MM.1S (cell line): Measurements from ENCODE around the gene ESPL1.

Experiments used
- CTCF ChIP-seq: fragments of 300-600 bp; sonication (generic); IDR thresholded peaks from 2 replicates; pipeline ENCODE4 v1.5.1; 2016; ENCODE audit warnings: antibody characterized with exemption, low read length, mixed read lengths
- EZH2 ChIP-seq: fragments of 300-600 bp; sonication (generic); optimal IDR thresholded peaks from 2 replicates; pipeline ENCODE3; 2017; ENCODE audit warnings: low read depth, mild to moderate bottlenecking, antibody characterized with exemption, low read length, mixed read lengths

DNA sequence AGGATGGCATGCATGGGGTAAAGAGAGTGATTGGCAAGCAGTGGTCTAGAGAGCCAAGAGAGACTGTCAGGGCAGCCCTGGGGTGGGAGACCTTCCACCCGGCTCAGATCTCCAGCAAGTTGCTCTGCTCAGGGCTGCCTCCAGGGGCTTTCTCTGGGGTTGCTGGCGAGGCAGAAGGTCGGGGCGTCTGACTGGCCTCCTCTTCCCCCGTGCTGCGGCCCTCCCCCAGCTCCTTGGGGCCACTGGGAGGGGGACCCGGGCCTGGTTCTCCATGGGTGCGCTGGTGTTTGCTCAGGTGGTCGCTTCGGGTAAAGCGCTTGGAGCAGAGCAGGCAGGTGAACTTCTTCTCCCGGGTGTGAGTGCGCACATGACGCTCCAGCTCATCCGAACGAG lies 59.9 kb downstream of the ESPL1 start:
- TF ChIP-seq CTCF (no peak), EZH2 (no peak)
